Activated CD4-positive, alpha-beta T cell treated with anti-CD3 and anti-CD28 coated beads for 48 hours (primary cell): ENCODE results near the gene RPS10.

Experiments used
- DNase-seq: peaks from one replicate; pipeline ENCODE4 v3.0.0-alpha.2; 2020

RPS10 gene

DNA sequence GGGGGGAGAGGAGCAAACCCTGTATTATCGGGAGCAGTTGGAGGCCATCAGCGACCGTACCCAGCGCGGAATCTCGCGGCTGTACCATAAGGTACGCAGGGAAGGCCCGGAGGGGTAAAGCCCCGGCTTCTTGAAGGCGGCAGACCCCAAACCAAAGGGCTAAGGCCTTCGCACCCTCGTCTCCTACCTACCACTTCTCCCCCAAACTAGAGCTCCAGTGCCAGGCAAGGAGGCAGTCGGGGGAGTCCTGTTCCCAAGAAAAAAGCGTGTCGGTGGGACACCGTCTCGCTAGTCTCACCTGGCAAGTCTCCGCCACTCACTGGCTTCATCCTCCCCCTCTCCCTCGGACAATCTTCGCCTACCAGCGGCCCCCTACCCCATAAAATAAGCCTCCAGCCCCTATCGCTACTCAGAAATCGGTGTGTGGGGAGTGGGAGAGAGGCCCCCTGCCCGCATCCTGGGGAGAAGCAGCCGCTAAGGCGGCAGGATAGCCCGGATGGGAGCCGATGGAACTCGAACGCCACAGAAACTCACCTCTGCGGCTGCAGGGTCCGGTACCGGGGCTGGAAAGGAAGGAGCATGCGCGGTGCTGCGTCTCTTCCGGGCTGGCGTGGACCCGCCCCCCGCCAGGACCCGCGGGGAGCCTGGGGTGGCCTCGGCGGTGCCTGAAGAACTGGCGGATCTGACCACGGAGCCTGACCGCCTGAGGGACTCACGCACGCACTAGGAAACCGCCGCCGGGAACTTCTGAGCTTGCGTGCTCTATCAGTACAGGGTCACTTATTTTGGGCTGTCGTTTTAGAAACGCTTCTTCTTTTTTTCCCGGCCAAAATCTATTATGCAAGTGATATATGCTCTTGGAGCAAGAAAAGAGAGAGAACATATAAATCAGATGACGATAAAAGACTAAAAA, at the start of gene RPS10:
RPS10 (minus strand) TSS at position 572 of the 913 bp plus-strand sequence. CDS start 848 bp downstream, outside the sequence.
- DNase-seq = peak; percentile 94

DNA sequence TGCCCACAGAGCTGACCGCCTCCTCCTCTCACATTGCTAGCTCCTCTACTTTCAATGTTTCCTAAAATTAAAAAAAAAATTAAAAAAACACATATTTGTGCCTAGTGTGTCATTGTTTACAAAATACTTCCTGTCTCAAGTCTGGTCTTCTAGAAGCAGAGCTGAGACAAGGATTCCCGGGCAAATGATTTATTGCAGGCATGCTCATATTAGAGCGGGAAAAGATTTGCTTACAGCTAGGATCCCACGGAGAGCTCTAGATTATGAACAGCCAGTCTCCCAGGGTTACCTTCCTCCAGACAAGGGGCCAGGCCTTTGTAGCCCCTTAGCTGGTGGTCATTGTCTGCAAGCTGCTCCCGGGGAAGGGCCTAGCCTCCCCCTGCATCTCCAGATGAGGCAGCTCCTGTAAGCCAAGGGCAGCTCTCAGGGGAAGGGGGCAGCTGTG, 49.4 kb upstream of the RPS10 start:
- no peak for DNase-seq

DNA sequence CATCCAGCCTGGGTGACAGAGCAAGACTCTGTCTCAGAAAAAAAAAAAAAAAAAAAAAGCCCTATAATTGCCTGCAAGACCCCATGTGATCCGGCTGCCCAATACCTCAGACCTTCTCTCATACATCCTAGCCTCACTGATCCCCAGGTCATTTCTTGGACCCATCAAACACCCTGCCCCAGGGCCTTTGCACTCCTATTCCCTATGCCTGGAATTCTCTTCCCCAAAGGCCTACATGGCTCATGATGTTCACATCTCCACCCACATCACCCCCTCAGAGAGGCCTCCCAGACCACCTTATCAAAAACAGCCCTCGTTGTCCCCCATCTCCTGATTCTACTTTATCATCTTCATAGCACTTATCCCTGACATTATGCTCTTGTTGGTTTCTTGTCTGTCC, 48.9 kb upstream of the RPS10 start:
- no peak for DNase-seq

DNA sequence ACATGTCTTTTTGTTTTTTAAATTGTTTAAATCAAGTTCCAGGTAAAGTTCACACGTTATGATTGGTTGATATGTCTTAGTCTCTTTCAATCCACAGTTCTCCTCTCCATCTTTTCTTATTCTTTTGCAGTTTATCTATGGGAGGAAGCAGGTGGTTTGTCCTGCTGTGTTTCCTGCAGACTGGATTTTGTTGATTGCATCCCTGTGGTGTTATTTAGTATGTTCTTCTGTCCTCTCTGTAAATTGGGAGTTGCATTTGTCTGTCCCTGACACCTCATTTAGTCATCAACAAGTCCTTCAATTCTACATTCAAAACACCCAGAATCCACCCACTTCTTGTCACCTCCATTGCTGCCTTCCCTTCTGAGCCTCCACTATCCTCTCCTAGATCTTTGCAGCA, 48.1 kb upstream of the RPS10 start:
- DNase-seq = no peak

DNA sequence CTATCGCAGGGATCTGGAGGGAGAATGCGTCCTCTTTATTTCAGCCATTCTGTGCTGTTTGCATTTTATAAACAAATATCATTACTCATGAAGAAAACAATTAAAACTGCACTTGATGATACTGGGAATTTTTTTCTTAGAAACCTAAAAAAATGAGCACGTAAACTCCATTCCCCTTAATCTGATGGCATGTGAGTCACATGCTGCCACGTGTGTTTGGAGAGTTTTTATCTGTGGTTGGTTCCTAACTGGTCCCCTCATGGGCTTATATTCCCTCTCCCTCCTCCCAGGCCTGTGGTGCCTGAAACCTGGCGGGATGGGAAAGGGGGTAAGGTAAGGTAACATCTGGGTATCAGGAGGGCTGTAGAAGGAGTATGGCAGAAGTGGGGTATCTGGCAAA, 46.6 kb upstream of the RPS10 start:
- no peak for DNase-seq

- DNase-seq = no peak
These were observed 43.6 kb upstream of the RPS10 start for GRCh38 chr6:34469499-34469898.

GRCh38 chr6:34468378-34468892, 42.6 kb upstream of the RPS10 start:
- no peak for DNase-seq

GRCh38 chr6:34466242-34467185, 40.6 kb upstream of the RPS10 start:
- no peak for DNase-seq

DNA sequence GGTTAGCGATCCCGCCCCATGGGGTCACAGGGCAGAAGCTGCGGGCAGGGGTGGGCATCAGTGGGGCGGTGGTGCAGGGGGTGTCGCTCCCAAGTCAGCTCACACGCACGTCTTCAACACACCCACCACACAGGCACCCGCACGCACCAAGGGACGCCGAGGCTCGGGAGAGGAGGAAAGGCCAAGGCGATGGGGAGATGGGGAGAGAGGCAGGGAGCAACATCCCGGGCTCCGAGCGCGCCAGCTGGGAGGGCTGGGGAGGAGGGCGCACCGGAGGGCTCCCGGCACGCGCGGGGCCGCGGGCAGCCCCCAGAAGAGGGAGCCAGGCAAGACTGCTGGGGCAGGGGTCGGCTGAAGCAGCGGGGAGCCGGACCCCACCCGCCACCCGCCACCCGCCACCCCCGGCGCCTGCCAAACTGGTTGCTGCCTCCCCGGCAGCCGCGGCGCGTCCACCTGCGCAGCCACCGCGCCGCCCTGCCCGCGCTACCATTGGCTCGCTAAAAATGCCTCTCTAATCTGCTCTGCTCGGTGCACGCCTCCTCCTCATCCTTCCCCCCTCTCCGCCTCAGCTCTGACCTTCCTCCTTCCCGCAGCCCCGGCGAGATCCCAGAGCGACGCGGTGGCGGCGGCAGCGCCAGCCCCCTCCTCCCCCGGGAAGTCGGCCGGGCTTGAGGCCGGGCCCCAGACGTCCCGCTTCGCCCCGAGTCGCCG, 39.8 kb upstream of the RPS10 start, which contains the start of gene PACSIN1:
PACSIN1 (plus strand) TSS at position 546 of the 711 bp plus-strand sequence. CDS start 60,230 bp downstream, outside the sequence.
- peak; percentile 32 for DNase-seq

GRCh38 chr6:34463849-34464248, 38.0 kb upstream of the RPS10 start:
- no peak for DNase-seq

DNA sequence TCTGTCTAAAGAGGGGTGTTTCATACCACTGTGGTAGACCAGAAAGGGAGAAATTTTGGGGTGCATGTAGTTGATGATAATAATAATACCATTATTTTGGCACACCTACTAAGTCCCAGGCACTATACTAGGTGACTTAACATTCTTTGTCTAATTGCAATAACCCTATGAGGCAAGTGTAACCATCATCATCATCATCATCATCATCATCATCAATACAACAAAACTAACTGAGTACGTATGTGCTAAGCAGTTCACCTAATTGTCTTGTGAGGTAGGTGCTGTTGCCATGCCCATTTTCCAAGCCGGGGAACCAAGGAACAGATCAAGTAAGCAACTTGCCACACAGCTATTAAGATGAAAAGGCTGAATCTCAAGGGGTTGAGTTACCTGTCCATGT, 37.4 kb upstream of the RPS10 start:
- no peak for DNase-seq

DNA sequence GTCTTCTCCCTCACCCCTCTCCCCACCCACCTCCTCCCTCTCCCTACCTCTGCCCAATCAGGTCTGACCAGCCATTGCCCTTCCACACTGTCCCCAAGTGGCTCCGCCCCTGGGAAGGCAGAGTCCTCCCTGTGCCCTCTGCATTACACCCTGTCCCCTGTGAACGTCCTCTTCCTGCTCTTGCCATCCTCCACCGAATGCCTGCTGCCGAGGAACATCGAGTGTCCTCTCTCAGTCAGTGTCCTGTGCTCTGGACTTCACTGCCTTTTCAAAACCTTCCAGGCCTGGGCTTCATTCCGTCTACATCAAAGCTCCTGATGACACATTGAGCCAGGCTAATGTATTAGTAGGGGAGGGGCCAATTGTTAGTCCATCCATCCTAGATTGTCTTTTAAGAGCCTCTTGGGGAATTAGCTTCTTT, 36.7 kb upstream of the RPS10 start:
- DNase-seq = no peak

DNA sequence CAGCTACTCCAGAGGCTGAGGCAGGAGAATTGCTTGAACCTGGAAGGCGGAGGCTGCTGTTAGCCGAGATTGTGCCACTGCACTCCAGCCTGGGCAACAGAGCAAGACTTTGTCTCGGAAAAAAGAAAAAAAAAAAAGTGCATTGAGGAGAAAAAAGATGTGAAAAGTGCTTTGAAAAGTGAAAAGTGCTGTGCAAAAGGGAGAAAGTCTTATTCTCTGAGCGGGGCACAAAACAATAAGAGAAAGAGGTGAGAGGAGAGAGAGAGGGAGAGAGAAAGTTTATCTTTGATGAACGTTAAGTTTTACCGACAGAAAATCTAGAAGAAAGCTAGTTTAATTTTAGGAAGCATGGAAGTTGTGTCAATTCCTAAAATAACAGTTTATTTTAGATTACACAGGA, 36.1 kb upstream of the RPS10 start:
- no peak for DNase-seq

- DNase-seq = no peak
These were observed 35.1 kb upstream of the RPS10 start for GRCh38 chr6:34460796-34461507.

- DNase-seq = peak; percentile 65
These were observed 34.2 kb upstream of the RPS10 start for GRCh38 chr6:34459899-34460593.

DNA sequence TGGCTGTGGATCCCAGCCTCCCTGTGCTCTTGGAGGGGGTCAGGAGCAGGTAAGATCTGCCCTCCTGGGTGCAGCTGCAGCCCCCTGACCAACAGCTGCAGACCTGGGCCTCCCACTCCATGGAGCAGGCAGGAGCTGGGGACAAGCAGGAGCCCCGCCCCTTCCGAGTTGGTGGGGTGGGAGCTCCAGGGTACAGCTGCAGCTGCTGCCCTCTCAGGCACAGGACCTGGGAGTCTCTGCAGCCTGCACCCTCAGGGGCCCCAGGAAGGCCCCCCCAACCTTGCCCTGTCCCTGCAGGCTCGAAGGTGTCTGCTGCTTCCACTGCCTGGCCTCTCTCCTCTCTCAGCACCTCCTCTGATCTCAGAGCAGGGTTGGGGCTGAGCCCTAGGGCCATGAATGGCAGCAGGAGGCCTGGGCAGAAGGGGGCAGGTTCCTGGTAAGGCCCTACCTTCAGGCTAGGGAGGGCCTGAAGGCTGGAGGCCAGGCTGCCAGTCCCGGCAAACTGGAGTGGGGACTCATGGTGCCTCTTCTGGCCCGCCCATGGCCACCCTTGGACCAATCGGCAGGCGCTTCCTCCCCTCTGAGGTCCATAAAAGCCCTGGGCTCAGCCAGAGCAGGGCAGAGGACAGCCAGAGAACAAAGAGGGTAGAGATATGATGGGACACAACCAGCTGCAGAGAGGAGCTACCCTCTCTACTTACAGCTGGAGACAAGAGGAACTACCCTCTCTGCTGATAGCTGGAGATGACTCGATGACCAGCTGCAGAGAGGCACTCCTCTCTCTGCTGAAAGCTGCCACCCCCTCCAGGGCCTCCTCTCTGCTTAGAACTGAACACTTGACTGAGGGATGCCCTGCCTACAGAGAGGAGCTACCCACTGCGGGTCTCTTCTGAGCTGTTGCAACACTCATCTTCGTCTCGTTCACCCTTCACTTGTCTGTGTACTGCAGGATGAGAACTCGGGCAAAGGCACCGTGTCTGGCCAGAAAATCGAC, 32.2 kb upstream of the RPS10 start:
- no peak for DNase-seq

DNA sequence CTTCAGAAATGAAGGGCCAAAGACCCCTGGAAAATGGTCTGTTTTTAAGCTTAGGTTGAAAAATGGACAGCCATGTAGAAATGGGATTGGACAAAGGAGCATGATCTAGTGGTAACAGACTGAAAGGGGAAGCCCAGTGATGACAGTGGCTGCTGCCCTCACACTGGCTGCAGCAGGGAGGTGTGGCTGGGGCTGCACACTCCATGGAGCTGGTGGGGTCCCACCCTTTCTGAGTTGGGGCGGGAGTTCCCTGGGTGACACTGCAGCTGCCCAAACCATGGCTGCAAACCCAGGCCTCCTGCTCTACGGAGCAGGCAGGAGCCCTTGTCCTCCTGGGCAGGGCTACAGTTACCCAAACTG, 31.5 kb upstream of the RPS10 start:
- DNase-seq = no peak

- no peak for DNase-seq
These were observed 30.0 kb upstream of the RPS10 start for GRCh38 chr6:34455831-34456230.

GRCh38 chr6:34451192-34451591, 25.3 kb upstream of the RPS10 start:
- DNase-seq = no peak

GRCh38 chr6:34447910-34448309, 22.0 kb upstream of the RPS10 start:
- DNase-seq = no peak
